H1 (cell line): ENCODE results near the gene GCK. TPM values are rescaled to one million over a fixed set of nuclear protein-coding genes. Genes with fewer than 3 reads are reported as not detected.

Source experiments
- CTCF ChIA-PET: fragments of 300-600 bp; sonication (Branson Sonifier 250); formaldehyde crosslinking; loops from one replicate; lab custom pipeline; 2021; ENCODE audit not compliant: partially characterized antibody; lab: Charles Lee
- POLR2A ChIA-PET: fragments of 300-600 bp; sonication (Branson Sonifier 250); formaldehyde crosslinking; loops from one replicate; lab custom pipeline; 2021; ENCODE audit warnings: inconsistent platforms; ENCODE audit not compliant: partially characterized antibody; lab: Charles Lee
- DNase-seq, 2 experiments: peaks; one replicate each; pipeline versions ENCODE4 v3.0.0 to v3.0.0-alpha.2; 2010 to 2022; ENCODE audit warnings: low spot score in 2 of 2, low read depth in 1 of 2, mixed read lengths in 1 of 2
- FAIRE-seq: peaks from 2 replicates; lab custom pipeline; 2011; peaks lifted over from hg19 to GRCh38; lab: Jason Lieb, UNC
- H2AFZ ChIP-seq: 2 replicates; pipeline ENCODE4 v1.8.1; 2012; ENCODE audit warnings: low read length, inconsistent platforms
- H2AK5ac ChIP-seq: 2 replicates; pipeline ENCODE4 v1.6.1; 2013; ENCODE audit warnings: low read depth, low read length
- H2BK120ac ChIP-seq: replicated peaks from 2 replicates; pipeline ENCODE3; 2013; ENCODE audit warnings: low read depth, low read length, inconsistent platforms
- H2BK12ac ChIP-seq: 2 replicates; pipeline ENCODE4 v1.6.1; 2013; ENCODE audit warnings: low read depth, low read length
- H2BK15ac ChIP-seq: 2 replicates; pipeline ENCODE4 v1.6.1; 2013; ENCODE audit warnings: low read length
- H2BK20ac ChIP-seq: 2 replicates; pipeline ENCODE4 v1.6.1; 2013; ENCODE audit warnings: low read length
- H2BK5ac ChIP-seq: 2 replicates; pipeline ENCODE4 v1.6.1; 2013; ENCODE audit warnings: low read depth, low read length
- H3K14ac ChIP-seq: 2 replicates; pipeline ENCODE4 v1.6.1; 2013; ENCODE audit warnings: inconsistent platforms; ENCODE audit not compliant: insufficient read length
- H3K18ac ChIP-seq: 2 replicates; pipeline ENCODE4 v1.6.1; 2013; ENCODE audit warnings: low read length; ENCODE audit errors: extremely low read depth
- H3K23ac ChIP-seq: 2 replicates; pipeline ENCODE4 v1.6.1; 2013; ENCODE audit warnings: inconsistent platforms; ENCODE audit not compliant: insufficient read length
- H3K23me2 ChIP-seq: 2 replicates; pipeline ENCODE4 v1.6.1; 2013; ENCODE audit warnings: low read depth, low read length
- H3K27ac ChIP-seq: 2 replicates; pipeline ENCODE4 v1.6.1; 2011; ENCODE audit warnings: low read depth, low read length, inconsistent platforms
- H3K27me3 ChIP-seq, 4 experiments: replicated peaks in 1 of 4; 1 replicate in 1 of 4; 2 replicates in 3 of 4; pipeline versions ENCODE4 v1.6.1 to v1.8.1; 2011 to 2013; ENCODE audit warnings: low read length in 3 of 4, mild to moderate bottlenecking in 3 of 4, inconsistent platforms in 2 of 4, mixed read lengths in 2 of 4, moderate library complexity in 1 of 4; ENCODE audit not compliant: control insufficient read depth in 3 of 4, insufficient read depth in 3 of 4; ENCODE audit errors: extremely low read depth in 1 of 4
- H3K36me3 ChIP-seq, 4 experiments: 2 replicates each; pipeline versions ENCODE4 v1.6.1 to v1.8.1; 2011 to 2013; ENCODE audit warnings: mild to moderate bottlenecking in 4 of 4, low read length in 3 of 4, moderate library complexity in 2 of 4, control low read depth in 1 of 4, inconsistent platforms in 1 of 4; ENCODE audit not compliant: insufficient read depth in 4 of 4, control insufficient read depth in 2 of 4
- H3K4ac ChIP-seq: replicated peaks from 2 replicates; pipeline ENCODE3; 2013; ENCODE audit warnings: low read length, low read depth, mixed read lengths, inconsistent platforms; ENCODE audit not compliant: insufficient read length
- H3K4me1 ChIP-seq, 4 experiments: replicated peaks in 1 of 4; 1 replicate in 1 of 4; 2 replicates in 3 of 4; pipeline versions ENCODE4 v1.6.1 to v1.8.1; 2011 to 2013; ENCODE audit warnings: low read length in 3 of 4, inconsistent platforms in 2 of 4, mixed read lengths in 1 of 4; ENCODE audit not compliant: insufficient read depth in 4 of 4, control insufficient read depth in 3 of 4
- H3K4me2 ChIP-seq, 2 experiments: 2 replicates each; pipeline versions ENCODE4 v1.6.1 to v1.8.1; 2011 to 2013; ENCODE audit warnings: low read depth in 2 of 2, low read length in 2 of 2, control low read depth in 1 of 2, inconsistent platforms in 1 of 2, mild to moderate bottlenecking in 1 of 2; ENCODE audit not compliant: insufficient read depth in 1 of 2
- H3K4me3 ChIP-seq, 4 experiments: fragments of 200-600, 300-600 bp in 1 of 4; sonication (generic), shearing (Covaris generic), sonication (Bioruptor Twin) in 1 of 4; 2 replicates each; pipeline versions ENCODE4 v1.5.1 to v1.8.1; 2011 to 2016; ENCODE audit warnings: low read length in 4 of 4, low read depth in 3 of 4, control low read depth in 2 of 4, inconsistent platforms in 2 of 4, mild to moderate bottlenecking in 2 of 4, mixed read lengths in 1 of 4, moderate library complexity in 1 of 4; ENCODE audit not compliant: insufficient read depth in 2 of 4; ENCODE audit errors: extremely low read depth in 1 of 4
- H3K56ac ChIP-seq: replicated peaks from 2 replicates; pipeline ENCODE3; 2013; ENCODE audit warnings: low read depth, mild to moderate bottlenecking, mixed read lengths, low read length, inconsistent platforms; ENCODE audit not compliant: insufficient read length
- H3K79me1 ChIP-seq: 2 replicates; pipeline ENCODE4 v1.6.1; 2013; ENCODE audit warnings: low read depth, low read length, control low read depth
- H3K79me2 ChIP-seq, 2 experiments: 2 replicates each; pipeline versions ENCODE4 v1.6.1 to v1.8.1; 2012 to 2013; ENCODE audit warnings: low read length in 2 of 2, mild to moderate bottlenecking in 2 of 2, inconsistent platforms in 1 of 2; ENCODE audit not compliant: insufficient read depth in 2 of 2, control insufficient read depth in 1 of 2
- H3K9ac ChIP-seq, 4 experiments: replicated peaks in 1 of 4; 1 replicate in 1 of 4; 2 replicates in 3 of 4; pipeline versions ENCODE4 v1.6.1 to v1.8.1; 2011 to 2013; ENCODE audit warnings: low read depth in 3 of 4, low read length in 3 of 4, control low read depth in 2 of 4, mild to moderate bottlenecking in 2 of 4, moderate library complexity in 2 of 4, inconsistent platforms in 1 of 4; ENCODE audit errors: extremely low read depth in 1 of 4
- H3K9me3 ChIP-seq, 2 experiments: 2 replicates each; pipeline versions ENCODE4 v1.6.1 to v1.8.1; 2012 to 2013; ENCODE audit warnings: mild to moderate bottlenecking in 2 of 2, moderate library complexity in 2 of 2, control low read depth in 1 of 2, inconsistent platforms in 1 of 2, low read depth in 1 of 2, low read length in 1 of 2, mixed read lengths in 1 of 2; ENCODE audit not compliant: insufficient read depth in 2 of 2
- H4K20me1 ChIP-seq, 2 experiments: replicated peaks in 1 of 2; 2 replicates each; pipeline versions ENCODE3 to v1.8.1; 2011 to 2013; ENCODE audit warnings: inconsistent platforms in 2 of 2, low read length in 2 of 2, mild to moderate bottlenecking in 1 of 2; ENCODE audit not compliant: insufficient read depth in 2 of 2, control insufficient read depth in 1 of 2
- H4K5ac ChIP-seq: 2 replicates; pipeline ENCODE4 v1.6.1; 2013; ENCODE audit warnings: low read length, low read depth, mixed read lengths, inconsistent platforms; ENCODE audit not compliant: insufficient read length
- H4K8ac ChIP-seq: 2 replicates; pipeline ENCODE4 v1.8.0; 2013; ENCODE audit warnings: mild to moderate bottlenecking, moderate library complexity, low read length, inconsistent platforms; ENCODE audit not compliant: insufficient read depth; ENCODE audit errors: extremely low read depth
- H4K91ac ChIP-seq: replicated peaks from 2 replicates; pipeline ENCODE3; 2013; ENCODE audit warnings: low read length, mixed read lengths, inconsistent platforms; ENCODE audit not compliant: insufficient read length
- CEBPB ChIP-seq: IDR thresholded peaks from 2 replicates; pipeline ENCODE4 v1.6.1; 2012; ENCODE audit warnings: low read depth, low read length
- CTCF ChIP-seq, 3 experiments: IDR thresholded peaks; 1 replicate in 2 of 3; 2 replicates in 1 of 3; pipeline versions ENCODE4 v1.5.1 to v1.6.1; 2011; ENCODE audit warnings: low read length in 3 of 3, mild to moderate bottlenecking in 3 of 3, inconsistent platforms in 2 of 3, low read depth in 1 of 3, moderate library complexity in 1 of 3; ENCODE audit not compliant: insufficient read depth in 1 of 3; ENCODE audit errors: control extremely low read depth in 1 of 3
- EGR1 ChIP-seq: IDR thresholded peaks from 2 replicates; pipeline ENCODE4 v1.6.1; 2011; ENCODE audit warnings: low read depth, low read length, borderline replicate concordance
- EZH2 ChIP-seq: fragments of 200-600 bp; sonication (generic); IDR thresholded peaks from 2 replicates; pipeline ENCODE4 v1.7.1; 2012; ENCODE audit warnings: low read depth, mild to moderate bottlenecking, moderate library complexity, low read length, inconsistent platforms; ENCODE audit not compliant: severe bottlenecking
- JUND ChIP-seq: IDR thresholded peaks from 2 replicates; pipeline ENCODE4 v1.6.1; 2011; ENCODE audit warnings: mild to moderate bottlenecking, improper control_type of control experiment, low read length
- RAD21 ChIP-seq, 2 experiments: IDR thresholded peaks in 1 of 2; conservative IDR thresholded peaks in 1 of 2; 2 replicates each; pipeline ENCODE4 v1.6.1; 2011; ENCODE audit warnings: low read depth in 2 of 2, low read length in 2 of 2, improper control_type of control experiment in 1 of 2, inconsistent platforms in 1 of 2, mild to moderate bottlenecking in 1 of 2, moderate library complexity in 1 of 2
- YY1 ChIP-seq: IDR thresholded peaks from 2 replicates; pipeline ENCODE4 v1.6.1; 2011; ENCODE audit warnings: low read depth, mild to moderate bottlenecking, low read length
- WGBS, 2 experiments: shearing (Covaris generic) in 1 of 2; methylation state at CpG; one replicate each; pipeline versions ENCODE4 v1.1.6 to v1.1.7; 2013 to 2015; ENCODE audit warnings: low lambda C conversion rate in 2 of 2, mixed read lengths in 2 of 2, inconsistent platforms in 1 of 2, low coverage in 1 of 2, missing lambda C conversion rate in 1 of 2; ENCODE audit not compliant: insufficient replicate concordance in 2 of 2, insufficient coverage in 1 of 2, insufficient read length in 1 of 2; ENCODE audit errors: extremely low coverage in 1 of 2, missing lambda C conversion rate in 1 of 2; 5-methylcytosine and 5-hydroxymethylcytosine counted together
- polyA plus RNA-seq, 7 experiments: library from polyadenylated mRNA; depleted of rRNA in 3 of 7; stranded (reverse) in 5 of 7; unstranded in 2 of 7; fragments of >200 nt in 5 of 7; fragments of 200-250 nt in 2 of 7; gene quantifications; 1 replicate in 5 of 7; 2 replicates in 1 of 7; 4 replicates in 1 of 7; pipeline versions ENCODE4 v1.2.1 to v1.2.3, GENCODE V29; 2011 to 2013; ENCODE audit warnings: missing spikeins in 2 of 7, mixed read lengths in 2 of 7
- total RNA-seq: library from RNA; stranded (reverse); fragmentation: NEBNext Ultra II Directional; extraction: Animal tissue kit (Norgen Biotek cat#: 25700); gene quantifications from 2 replicates; pipeline ENCODE4 v1.2.1, GENCODE V29; 2021

The GCK gene
- total and polyA plus RNA-seq, 2 of the 8 experiments (the other 6 are each of a cell fraction or from before 2014, with no cell fraction given): 2.4 to 4.9 TPM

GRCh38 chr7:44196450-44196872 is 7.2 kb upstream of the GCK start:
- Histone ChIP-seq H3K79me2 (peaks cover 0 to 2% of the 10 kb centered on the region in 2 experiments; a peak in 2 of 4 replicates), H3K36me3 (no peaks in the 10 kb centered on the region), H3K4ac (no peak overlapping the region), H2AK5ac (no peak overlapping the region), H4K20me1 (no peaks in the 10 kb centered on the region), H4K5ac (no peak overlapping the region), H2BK15ac (no peak overlapping the region), H2AFZ (no peak overlapping the region), H4K8ac (no peak overlapping the region), H3K23me2 (no peaks in the 10 kb centered on the region), H4K91ac (no peak overlapping the region), H3K27ac (no peak overlapping the region), H2BK5ac (no peak overlapping the region), H3K79me1 (no peaks in the 10 kb centered on the region), H2BK12ac (no peak overlapping the region), H3K9ac (no peak overlapping the region), H2BK20ac (no peak overlapping the region), H3K23ac (no peak overlapping the region), H3K9me3 (no peaks in the 10 kb centered on the region), H3K4me2 (no peak overlapping the region), H3K27me3 (peaks cover 0 to 3% (median under 1%) of the 10 kb centered on the region in 4 experiments; a peak in 2 of 7 replicates), H3K4me1 (no peaks in the 10 kb centered on the region), H2BK120ac (no peak overlapping the region), H3K56ac (no peak overlapping the region), H3K18ac (no peak overlapping the region), H3K14ac (no peak overlapping the region), H3K4me3 (no peak overlapping the region)
- CTCF ChIA-PET: interaction anchor here (0.6 to 4.3 kb wide), 32 partner anchors 9 to 265 kb away, joined by 3 to 46 read pairs (median 4); partner anchors contain the start of gene POLD2
- FAIRE-seq: peak; percentile 93
- peak in 1 of 2 experiments; percentile 68 for DNase-seq
- TF ChIP-seq EGR1 (no peak), RAD21 (IDR thresholded peaks at IDR 0.05 in 1 of 2, conservative IDR thresholded peaks at IDR 0.05 in 1 of 2; ENCODE audit: low read depth in 2 of 2, low read length in 2 of 2) (peak; percentile 80 to 87), JUND (no peak), EZH2 (no peak), CEBPB (no peak), CTCF (IDR thresholded peaks at IDR 0.05; ENCODE audit: control extremely low read depth in 1 of 3, insufficient read depth in 1 of 3, low read depth in 1 of 3, low read length in 3 of 3) (peak; percentile 64 to 80 (median 76)), YY1 (no peak)
- POLR2A ChIA-PET: interaction anchor here (0.9 kb wide), 1 partner anchor 22 kb away, joined by 3 read pairs; no protein-coding TSS in a partner anchor
- WGBS, 2 experiments: 65% methylated on average over 3 of the region's 3 CpGs; no CpG with 5 or more reads in 1 of the 2 experiments
